Islet precursor cell (in vitro differentiated cells): ENCODE measurements around the gene RAD51AP1.
A peak's percentile ranks its signal among the peaks of the same experiment; 100 is the strongest.

Source experiments
- DNase-seq: peaks from one replicate; pipeline ENCODE4 v3.0.0-alpha.2; 2018

RAD51AP1 gene

GRCh38 chr12:4603421-4603820 lies 64.7 kb downstream of the RAD51AP1 start:
- no peak for DNase-seq

GRCh38 chr12:4603946-4604345 lies 65.3 kb downstream of the RAD51AP1 start:
- DNase-seq: no peak

GRCh38 chr12:4604684-4605193 lies 66.0 kb downstream of the RAD51AP1 start:
- DNase-seq: peak; percentile 90

- DNase-seq: no peak
Observed at GRCh38 chr12:4607056-4607455, 68.4 kb downstream of the RAD51AP1 start.

- DNase-seq: no peak
Observed at GRCh38 chr12:4609071-4609470, 70.4 kb downstream of the RAD51AP1 start.
